UCSD-AML1 (cell line): ENCODE measurements around the gene DTWD1.
"Not testable (repeated sequence)": the region's sequence is repeated elsewhere in the genome, so short reads cannot be mapped to it uniquely, and the experiment has no call there.

Source experiments
- DNase-seq: peaks from one replicate; lab custom pipeline; 2025; ENCODE audit not compliant: unreplicated experiment; lab: John Stamatoyannopoulos, UW

DTWD1 gene, protein sequence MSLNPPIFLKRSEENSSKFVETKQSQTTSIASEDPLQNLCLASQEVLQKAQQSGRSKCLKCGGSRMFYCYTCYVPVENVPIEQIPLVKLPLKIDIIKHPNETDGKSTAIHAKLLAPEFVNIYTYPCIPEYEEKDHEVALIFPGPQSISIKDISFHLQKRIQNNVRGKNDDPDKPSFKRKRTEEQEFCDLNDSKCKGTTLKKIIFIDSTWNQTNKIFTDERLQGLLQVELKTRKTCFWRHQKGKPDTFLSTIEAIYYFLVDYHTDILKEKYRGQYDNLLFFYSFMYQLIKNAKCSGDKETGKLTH

DNA sequence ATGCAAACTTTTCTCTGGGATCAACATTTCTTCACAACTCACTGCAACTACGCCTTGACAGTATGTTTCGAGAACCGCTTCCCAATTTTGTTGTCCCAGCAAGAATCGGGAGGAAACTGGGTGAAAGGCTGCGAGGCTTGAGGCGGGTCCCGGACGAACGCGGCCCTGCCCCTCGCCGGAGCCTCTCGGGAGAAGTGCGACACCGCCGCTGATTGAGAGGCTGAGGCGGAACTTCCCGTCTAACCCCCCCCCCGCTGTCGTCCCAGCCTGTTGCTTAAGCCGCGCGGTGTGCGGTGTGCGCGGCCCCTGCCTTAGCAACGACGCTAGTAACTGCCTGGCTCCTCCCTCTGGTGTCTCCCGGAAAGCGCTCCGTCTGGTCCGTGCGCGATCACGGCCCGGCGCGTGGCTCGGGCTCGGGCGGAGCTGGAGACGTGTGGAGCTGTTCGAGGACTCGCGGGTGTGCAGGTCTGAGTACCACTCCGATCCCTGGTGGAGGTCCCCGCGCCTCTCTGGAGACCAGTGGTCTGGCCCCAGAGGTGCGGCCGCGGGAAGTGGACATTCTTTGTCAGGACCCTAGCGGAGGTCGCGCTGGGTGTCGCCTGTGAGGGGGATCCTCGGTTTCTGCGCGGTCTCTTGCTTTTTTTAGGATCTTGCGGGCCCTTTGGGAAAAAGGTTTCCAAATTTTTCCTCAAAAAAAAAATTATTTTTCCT is at the start of gene DTWD1, which contains the start of gene FAM227B:
Gene DTWD1 (plus strand): TSS at position 391 of the 711 bp plus-strand sequence. CDS start 4,120 bp downstream, outside the sequence.
Gene FAM227B (minus strand): TSS at position 161 of the 711 bp plus-strand sequence. CDS start 5,647 bp downstream, outside the sequence.
- DNase-seq: peak; percentile 99

DNA sequence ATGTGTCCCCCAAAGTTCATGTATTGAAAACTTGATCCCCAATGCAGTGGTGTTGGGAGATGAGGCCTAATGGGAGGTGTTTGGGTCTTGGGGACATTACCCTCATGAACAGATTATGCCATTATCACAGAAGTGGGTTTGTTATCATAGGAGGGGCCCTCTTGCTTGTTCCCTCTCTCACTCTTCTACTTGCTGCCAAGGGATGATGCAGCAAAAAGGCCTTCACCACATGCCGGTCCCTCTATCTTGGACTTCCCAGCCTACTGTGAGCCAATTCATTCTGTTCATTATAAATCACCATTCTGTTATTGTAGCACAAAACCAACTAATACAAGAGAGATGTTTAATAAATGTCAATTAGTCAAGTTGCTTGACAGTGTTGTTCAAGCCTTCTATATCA is 47.4 kb upstream of the DTWD1 start:
- no peak for DNase-seq

DNA sequence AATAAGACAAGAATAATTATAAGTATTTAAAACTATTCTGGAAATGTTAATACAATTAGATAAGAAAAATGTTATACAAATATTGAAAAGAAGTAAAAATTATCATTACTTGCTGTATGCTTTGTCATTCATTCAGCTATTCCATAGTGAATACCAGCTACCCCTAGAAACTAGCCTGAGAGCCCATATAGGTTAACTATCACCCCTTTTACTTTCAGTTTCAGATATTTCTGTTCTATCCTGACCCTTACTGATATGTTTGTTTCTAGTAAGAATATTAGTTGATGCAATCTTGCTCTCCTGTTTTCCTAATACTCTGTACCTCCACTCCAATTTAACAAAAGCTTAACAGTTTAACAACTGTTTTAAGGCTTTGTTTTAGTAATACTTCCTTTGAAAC is 31.8 kb upstream of the DTWD1 start:
- no peak for DNase-seq

DNA sequence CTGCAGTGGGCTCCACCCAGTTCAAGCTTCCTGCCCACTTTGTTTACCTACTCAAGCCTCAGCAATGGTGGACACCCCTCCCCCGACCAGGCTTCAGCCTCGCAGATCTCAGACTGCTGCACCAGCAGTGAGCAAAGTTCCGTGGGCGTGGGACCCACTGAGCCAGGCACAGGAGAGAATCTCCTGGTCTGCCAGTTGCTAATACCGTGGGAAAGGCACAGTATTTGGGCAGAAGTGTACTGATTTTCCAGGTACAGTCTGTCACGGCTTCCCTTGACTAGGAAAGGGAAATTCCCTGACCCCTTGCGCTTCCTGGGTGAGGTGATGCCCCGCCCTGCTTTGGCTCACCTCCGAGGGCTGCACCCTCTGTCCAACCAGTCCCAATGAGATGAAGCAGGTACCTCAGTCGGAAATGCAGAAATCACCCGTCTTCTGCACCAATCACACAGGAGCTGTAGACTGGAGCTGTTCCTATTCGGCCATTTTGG is 28.0 kb upstream of the DTWD1 start:
- not testable (repeated sequence) for DNase-seq

DNA sequence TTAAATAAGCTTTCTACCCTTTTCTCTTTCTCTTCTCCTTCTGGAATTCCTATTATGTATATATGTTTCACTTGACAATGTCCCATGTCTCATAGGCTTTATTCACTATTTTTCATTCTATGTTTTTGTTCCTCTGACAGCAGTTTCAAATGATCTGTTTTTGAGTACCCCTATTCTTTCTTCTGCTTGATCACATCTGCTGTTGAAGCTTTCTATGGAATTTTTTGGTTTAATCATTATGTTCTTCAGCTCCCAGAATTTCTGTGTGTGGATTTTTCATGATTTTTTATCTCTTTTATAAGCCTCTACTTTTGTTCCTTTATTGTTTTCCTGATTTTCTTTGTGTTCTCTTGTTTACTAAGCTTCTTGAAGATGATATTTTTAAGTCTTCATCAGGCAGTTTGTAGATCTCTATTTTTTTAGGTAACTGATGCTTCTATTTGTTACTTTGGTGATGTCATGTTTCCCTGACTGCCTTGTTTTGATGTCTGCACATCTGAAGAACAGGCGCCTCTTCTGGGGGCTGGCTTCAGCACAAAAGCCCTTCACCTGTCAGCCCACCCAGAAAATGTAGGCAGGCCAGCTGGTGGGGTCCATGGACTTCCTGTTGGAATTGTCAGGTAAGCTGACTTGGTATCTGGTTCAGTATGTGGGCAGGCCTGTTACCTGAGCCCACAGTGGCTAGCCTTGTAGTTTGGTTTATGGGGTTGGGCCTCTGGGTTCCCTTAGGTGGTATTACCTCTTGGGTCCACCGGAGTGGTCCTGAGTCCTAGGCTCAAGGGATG is 16.0 kb upstream of the DTWD1 start:
- DNase-seq: no peak

DNA sequence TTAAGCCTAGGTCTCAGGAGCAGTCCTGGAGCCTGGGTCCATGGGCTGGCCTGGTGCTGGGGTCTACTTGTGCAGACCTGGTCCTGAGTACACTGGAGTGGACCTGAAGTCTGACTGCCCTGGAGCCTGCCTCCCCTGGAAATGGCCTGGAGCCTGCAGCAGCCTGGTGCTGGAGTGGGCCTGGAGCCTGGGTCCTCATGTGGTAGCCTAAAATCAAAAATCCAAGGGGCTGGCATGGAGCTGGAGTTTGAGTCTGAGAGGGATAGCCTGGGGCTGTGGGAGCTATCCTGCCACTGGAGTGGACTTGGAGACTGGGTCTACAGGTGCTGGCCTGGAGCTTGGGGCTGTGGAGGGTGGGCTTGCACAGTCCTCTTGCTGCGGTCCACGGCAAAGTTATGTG is 15.3 kb upstream of the DTWD1 start:
- no peak for DNase-seq

DNA sequence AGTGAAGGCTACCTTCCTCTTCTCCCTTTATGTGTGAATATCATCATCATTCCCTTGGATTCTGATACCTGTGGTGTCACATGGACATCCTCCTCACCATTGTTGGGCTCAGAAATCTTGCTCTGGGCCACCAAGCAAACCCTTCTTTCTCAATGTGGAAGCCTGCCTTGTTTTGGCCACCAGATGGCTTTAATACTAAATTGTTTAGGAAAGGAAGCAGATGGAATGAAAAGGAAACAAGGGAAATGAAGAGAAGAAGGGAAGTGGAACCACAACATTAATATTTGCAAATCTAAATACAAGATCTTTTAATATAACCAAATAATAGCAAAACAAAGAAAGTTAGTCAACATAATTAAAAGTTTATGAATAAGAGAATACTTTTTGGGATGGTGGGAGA is 14.3 kb upstream of the DTWD1 start:
- no peak for DNase-seq

DNA sequence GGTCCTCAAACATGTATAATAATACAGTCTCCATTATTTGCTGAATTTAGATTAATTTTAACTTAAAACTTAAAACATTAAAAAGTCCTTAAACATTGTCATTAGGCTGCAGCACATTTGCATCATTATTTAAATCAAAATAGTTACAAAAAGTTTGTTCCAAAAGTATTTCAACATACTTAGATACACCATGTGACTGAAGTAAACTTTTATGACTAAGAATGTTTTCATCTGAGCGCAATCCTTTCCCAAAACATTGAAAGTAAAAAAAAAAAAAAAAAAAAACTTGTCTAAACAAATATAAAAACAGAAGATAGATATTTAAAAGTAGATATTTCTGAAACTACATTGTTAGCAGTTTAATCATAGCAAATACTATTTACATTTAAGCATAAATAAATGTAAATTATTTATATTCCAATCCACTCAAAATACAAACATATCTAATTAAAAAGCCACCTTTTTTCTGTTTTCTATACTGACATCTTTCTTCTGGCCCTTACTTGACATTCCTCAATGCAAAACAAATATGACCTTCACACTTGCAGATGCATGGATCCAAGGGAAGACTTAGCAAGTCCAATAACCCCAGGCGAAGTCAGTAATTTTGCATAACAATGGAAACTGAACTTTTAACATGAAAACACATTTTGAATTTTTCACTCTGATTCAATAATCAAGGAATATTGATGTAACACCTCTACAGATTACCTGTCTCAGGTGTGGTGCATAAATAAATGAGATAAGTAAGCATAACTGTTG is 10.5 kb upstream of the DTWD1 start:
- DNase-seq: no peak

DNA sequence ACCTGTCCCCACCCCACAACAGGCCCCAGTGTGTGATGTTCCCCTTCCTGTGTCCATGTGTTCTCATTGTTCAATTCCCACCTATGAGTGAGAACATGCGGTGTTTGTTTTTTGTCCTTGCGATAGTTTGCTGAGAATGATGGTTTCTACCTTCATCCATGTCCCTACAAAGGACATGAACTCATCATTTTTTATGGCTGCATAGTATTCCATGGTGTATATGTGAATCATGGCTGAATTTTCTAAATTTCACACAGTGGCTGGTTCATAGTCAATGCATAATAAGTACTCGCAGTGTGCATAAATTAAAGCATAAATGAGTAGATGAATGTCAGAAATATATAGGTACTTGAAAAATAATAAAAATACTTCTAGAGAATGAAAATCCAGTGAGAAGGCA is 8.6 kb upstream of the DTWD1 start:
- DNase-seq: not testable (repeated sequence)

DNA sequence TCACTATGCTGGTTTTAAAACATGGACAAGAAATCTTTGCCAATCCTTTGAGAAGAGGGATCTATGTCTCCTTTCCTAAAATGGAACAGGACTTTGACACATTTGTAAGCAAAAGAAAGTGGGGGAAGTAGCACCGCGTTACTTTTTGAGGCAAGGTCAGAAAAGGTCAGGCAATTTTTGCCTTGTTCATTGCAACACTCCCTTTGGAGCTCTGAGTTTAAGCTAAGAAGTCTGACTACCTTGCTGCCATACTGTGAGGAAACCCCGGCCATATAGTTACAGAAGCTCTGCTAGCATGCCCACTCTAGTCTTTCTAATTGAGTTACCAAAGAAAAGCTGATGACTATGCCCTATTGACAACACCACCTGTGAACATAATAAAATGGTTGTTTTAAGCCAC is 1.6 kb upstream of the DTWD1 start:
- DNase-seq: no peak

DNA sequence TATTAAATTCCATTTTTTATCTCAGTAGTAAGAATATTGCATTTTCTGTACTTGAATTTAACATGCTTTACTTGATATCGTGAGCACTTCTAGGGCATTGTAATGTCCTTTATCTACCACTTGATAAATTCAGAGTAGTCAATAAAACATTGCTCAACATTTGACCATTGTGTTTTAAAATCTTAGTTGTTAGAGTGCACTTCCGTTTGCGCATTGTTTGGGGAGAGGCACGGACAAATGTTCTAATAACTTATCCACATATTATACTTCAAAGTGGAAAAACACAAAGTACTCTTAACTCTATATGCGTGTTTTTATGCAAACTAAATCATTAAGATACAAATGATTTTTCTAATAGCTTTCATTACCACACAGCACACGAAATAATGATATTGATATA is 649 bp upstream of the DTWD1 start:
- DNase-seq: no peak

DNA sequence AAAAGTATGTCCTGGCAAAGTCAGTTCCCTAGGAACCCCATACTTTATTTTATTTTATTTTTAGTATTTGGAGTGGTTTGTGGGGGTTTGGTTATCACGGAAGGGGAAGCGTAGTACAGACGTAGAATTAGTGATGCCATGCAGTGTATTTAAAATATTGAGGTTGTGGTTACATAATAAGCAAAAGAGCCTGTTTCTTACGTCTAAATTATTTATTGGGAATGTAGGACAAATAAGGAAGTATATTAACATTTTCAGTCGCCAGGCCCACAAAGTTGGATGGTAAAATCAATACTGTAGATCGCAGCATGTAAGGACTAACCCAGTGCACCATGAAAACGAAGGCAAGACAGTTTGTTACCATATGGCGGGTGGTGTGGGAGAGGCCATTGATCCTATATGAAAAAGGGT is 558 bp downstream of the DTWD1 start:
- no peak for DNase-seq

DNA sequence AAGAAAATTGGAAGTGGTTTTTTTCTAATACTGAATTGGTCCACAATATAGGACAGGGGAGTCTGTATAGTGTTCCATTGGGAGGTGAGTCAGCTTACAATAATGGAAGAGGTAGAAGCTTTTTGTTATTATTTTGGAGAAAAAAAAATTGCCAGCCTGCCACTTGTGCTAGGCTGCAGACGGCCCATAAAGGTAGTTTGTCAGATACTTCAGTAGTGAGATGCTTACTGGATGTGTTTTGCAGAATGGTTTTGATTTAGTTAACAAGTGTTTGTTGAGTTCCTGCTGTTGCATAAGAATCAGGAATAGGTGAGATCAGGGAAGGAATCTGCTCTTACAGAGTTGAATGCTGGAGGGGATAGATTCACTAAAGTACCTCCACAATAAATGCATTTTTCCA is 1.0 kb downstream of the DTWD1 start:
- DNase-seq: no peak

DNA sequence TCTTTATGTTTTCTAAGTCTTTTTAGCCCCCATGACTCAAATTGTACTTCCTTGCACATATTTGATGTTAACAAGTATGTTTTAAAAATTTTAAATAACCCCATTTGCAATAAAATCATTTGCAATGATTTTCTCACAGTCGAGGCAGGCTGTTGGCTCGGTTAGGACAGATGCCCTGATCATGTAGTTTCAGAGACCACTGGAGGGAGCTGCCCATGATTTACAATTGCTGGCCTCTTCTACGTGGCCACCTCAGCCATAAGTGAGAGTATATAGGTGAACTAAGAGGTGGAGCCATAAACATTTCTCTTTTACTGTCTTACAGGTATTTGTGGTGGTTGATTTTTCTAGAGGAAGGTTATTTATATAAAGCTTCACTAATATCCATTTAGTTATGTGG is 1.7 kb downstream of the DTWD1 start:
- no peak for DNase-seq

DNA sequence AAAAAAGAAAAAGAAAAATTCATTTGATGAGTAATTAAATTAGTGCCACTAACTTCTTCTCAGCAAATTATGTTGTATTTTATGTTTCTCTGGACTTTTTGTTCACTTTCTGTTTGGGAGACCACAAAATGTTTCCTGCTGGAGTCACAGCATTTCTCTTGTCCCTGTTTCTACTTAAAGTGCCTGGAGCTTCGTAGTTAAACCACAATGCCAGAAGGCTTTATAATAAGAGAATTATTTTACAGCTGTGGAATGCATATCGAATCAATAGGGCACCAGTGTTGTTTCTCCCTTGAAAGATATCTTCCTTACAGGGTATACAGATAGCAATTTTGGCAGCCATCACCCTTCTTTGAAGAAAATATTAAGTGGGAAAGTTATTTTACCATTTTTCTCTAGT is 3.2 kb downstream of the DTWD1 start:
- DNase-seq: no peak

DNA sequence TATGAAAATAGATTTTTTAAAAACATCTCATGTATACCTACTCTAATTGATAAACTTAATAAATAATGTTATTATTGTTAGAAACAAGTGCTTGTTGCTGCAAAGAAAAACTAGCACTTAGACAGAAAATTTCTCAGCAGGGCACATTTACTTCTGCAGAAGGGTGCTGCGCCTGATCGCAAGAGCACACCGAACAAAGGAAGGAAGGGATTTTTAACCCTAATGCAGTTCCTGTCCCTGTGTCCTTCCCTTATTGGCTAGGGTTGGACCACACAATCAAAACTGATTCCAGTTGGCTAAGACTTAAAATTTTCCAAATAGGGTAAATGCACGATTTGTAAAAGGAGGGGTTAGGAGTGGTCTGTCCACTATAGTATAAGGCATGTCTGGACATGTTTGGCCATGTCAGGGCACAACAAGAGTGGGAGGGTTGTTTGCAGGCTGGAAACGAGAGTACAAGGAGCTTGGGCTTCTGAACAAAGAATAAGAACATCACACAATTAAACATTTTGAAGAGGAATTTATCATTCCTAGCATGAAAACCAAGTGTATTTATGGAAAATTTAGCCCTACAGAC is 4.7 kb downstream of the DTWD1 start:
- DNase-seq: no peak

DNA sequence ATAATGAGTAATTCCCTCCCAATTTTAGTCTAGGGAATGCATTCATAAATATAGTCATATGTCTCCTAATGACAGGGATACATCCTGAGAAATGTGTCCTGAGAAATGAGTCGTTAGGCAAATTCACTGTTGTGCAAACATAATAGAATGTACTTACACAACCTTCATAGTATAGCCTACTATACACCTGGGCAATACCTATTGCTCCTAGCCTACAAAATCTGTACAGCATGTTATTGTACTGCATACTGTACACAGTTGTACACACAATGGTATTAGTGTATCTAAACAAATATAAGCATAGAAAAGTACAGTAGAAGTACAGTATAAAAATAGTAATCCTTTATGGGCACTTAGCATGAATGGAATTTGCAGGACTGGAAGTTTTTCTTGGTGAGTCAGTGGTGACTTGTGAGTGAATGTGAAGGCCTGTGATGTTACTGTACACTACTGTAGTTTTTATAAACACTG is 6.6 kb downstream of the DTWD1 start:
- DNase-seq: no peak

DNA sequence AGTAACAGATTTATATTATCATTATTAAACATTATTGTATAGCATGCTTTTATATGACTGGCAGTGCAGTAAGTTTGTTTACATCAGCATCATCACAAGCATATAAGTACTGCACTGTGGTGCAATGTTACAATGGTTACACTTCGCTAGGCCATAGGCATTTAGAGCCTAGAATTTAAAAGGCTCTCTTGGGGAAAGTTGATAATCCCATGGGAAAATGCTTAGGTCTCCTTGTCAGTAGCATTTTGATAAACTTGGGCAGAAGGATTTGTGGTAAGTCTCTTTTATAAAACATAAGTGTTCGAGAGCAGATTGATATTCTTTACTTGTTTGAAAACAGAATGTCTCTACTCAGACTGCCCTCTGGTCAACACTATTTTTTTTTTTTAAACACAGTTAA is 7.5 kb downstream of the DTWD1 start:
- DNase-seq: no peak

DNA sequence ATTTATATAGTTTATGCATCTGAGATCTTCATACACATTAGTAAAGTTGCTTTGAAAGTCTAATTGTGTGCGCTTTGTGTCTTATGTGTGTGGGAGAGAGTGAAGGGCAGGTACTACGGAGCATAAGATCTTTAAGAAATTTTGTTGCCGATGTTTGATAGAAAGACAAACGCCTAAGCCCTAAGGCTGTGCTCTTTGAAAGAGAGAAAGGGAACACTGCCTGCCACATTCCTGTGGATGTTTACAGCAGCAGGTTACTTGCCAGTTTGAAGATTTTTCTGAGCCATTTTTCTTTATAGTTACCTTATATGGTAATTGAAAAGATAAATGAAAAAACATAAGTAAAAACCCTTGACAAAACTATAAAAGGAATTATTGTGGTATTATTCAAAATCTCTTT is 17.0 kb downstream of the DTWD1 start:
- no peak for DNase-seq

DNA sequence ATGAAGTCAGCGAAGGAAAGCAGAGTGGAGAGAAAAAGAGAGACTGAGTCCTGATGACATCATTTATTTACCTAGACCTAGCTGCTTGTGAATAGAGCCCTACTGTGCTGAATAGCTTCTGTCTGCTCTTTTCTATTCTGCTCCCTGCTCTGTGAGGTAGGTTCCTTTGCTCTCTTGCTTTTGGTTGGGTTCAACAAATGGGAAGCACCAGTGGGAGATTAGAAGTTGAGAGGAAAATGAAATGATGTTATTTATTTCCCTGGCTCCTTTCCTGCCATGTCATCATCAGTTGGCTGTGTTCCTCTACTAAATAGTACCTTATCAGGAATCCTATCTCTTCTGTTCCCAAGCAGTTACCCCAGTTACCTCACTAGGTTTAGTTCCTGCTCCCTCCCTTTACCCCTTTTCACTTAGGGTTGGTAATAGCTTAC is 23.5 kb downstream of the DTWD1 start:
- no peak for DNase-seq
